ENCODE measurements around the gene HORMAD2.

DNA sequence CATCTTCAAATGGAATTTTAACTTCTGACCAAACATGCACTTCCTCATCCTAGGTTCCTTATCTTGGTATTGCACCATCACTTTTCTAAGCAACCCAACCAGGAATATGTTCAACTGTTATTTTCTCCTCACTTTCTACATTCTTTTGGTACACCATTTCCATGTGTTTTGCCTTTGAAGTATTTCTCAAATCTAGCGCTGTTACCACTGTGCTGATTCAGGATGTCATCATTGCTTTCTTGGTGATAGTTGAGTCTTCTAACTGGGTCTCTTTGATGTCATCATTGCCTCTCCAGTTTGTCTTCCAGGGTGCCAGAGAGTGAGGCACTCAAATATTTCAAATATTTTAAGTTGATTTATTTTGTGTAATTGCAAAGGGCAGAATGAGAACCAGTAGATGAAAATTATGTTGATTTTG lies 47.5 kb downstream of the HORMAD2 start:
- TF ChIP-seq, protein P1, sequence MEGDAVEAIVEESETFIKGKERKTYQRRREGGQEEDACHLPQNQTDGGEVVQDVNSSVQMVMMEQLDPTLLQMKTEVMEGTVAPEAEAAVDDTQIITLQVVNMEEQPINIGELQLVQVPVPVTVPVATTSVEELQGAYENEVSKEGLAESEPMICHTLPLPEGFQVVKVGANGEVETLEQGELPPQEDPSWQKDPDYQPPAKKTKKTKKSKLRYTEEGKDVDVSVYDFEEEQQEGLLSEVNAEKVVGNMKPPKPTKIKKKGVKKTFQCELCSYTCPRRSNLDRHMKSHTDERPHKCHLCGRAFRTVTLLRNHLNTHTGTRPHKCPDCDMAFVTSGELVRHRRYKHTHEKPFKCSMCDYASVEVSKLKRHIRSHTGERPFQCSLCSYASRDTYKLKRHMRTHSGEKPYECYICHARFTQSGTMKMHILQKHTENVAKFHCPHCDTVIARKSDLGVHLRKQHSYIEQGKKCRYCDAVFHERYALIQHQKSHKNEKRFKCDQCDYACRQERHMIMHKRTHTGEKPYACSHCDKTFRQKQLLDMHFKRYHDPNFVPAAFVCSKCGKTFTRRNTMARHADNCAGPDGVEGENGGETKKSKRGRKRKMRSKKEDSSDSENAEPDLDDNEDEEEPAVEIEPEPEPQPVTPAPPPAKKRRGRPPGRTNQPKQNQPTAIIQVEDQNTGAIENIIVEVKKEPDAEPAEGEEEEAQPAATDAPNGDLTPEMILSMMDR (IDR thresholded peaks at IDR 0.05) = no peak
- TF ChIP-seq RFX5 (IDR thresholded peaks at IDR 0.05; ENCODE audit: low read length) = no peak
- no peak for TF ChIP-seq POLR2AphosphoS5 (IDR thresholded peaks at IDR 0.05; ENCODE audit: low read depth, low read length)
- TF ChIP-seq EZH2phosphoT487 (IDR thresholded peaks at IDR 0.05; ENCODE audit: borderline replicate concordance, low read depth) = no peak
- TF ChIP-seq RCOR1 (IDR thresholded peaks at IDR 0.05; ENCODE audit: low read length) = no peak
- TF ChIP-seq CHD2 (IDR thresholded peaks at IDR 0.05; ENCODE audit: low read length, partially characterized antibody) = no peak
- no peak for TF ChIP-seq FOXJ3 (CRISPR knock-in tag; IDR thresholded peaks at IDR 0.05)
- no peak for TF ChIP-seq GABPA (IDR thresholded peaks at IDR 0.05; ENCODE audit: low read depth)
